ENCODE results near the gene CLDN34.

The CLDN34 gene

DNA sequence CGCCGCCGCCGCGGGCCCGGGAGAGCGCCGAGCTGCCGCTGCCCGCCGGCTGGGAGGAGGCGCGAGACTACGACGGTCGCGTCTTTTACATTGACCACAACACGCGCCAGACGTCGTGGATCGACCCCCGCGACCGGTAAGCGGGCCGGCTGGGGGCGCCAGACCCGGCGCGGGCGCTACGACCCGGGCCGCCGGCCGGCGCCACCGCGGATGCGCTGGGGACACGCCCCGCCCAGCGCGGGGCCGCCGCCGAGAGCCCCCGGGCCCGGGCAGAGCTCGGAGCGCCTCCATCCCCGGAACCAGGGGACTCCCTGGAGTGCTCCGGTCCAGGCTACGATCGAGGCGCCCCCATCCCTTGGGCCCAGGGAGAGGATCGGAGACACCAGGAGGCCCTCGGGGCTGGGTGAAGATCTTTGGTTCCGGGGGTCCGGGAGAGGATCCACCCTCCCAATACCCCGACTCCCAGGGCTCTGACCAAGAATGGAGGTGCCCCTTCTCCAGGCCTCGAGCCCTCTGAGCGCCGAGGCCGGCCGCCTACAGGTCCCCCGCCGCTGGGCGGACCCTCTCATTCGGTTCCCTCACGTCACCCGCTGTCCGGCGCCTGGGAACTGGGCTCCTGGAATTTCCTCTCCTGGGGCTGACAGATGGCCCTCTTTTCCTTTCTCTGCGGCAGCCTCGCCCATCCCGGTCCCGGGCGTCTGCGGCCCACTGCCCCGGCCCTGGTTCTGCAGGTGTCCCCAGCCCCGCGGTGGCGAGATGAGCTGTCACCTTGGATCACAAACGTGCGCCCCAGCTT, 48.8 kb downstream of the CLDN34 start:
- DNase-seq (ENCODE audit: low read depth, low spot score): no peak

GRCh38 chrX:10016519-10017132, 49.5 kb downstream of the CLDN34 start:
- DNase-seq (ENCODE audit: low read depth, low spot score): no peak

DNA sequence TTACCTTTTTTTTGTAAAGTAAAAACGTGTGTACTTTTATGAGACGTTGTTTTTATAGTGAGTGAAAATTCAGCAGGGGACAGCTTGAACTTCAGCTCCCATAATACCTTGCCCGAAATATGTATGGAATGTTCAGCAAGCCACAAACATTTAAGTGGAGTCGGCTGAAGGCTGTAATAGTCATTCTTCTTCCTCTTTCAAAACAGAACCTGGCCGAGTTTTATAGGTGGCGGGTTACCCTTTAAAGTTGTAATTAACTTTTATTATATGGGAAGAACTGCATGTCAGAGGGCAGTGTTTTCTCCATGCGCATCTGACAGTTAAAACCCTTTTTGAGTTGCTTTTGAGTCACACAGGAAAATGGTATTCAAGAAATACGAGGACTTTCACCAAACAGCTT, 50.7 kb downstream of the CLDN34 start:
- DNase-seq (ENCODE audit: low read depth, low spot score): no peak
